ENCODE measurements around the gene MCTS1. TPM values are rescaled to one million over a fixed set of nuclear protein-coding genes. Genes with fewer than 3 reads are reported as not detected.

The MCTS1 gene
- total RNA-seq, 1 experiment from 2014 or later, result 110 TPM

- DNase-seq (ENCODE audit: low read depth, low spot score) (no peak), ATAC-seq (no peak)
- ChIA-PET POLR2A (interaction anchor here (0.7 kb wide), 1 partner anchor 13 kb away, joined by 4 read pairs; no protein-coding TSS in a partner anchor), CTCF (no interaction called here)
- no peaks in the 10 kb centered on the region for H3K36me3 ChIP-seq (ENCODE audit: control insufficient read depth, insufficient read depth, low read length)
- TF ChIP-seq CTCF (IDR thresholded peaks at IDR 0.05), result no peak
- no peak for TF ChIP-seq SIN3A (IDR thresholded peaks at IDR 0.05; ENCODE audit: borderline replicate concordance, insufficient read depth, low read depth, low read length)
- no peak for TF ChIP-seq POLR2AphosphoS5 (IDR thresholded peaks at IDR 0.05; ENCODE audit: low read depth, low read length)
- TF ChIP-seq REST (IDR thresholded peaks at IDR 0.05; ENCODE audit: insufficient read depth in 1 of 2, low read depth in 2 of 2, low read length in 1 of 2), result no peak
- TF ChIP-seq TCF7L2 (IDR thresholded peaks at IDR 0.05; ENCODE audit: low read depth, low read length), result no peak
- no peaks in the 10 kb centered on the region for H3K9me3 ChIP-seq (ENCODE audit: control insufficient read depth, insufficient read depth, low read depth, low read length)
- in situ Hi-C loops (cut with HindIII; ENCODE audit: low pct_unique_long_range_greater_than_20kb, low sequenced_read_pairs), result no loop called here
- H3K4me1 ChIP-seq (ENCODE audit: control insufficient read depth, insufficient read depth, low read length), result peaks cover 8% of the 10 kb centered on the region; the same call in 1 of the 2 replicates
- no peak overlapping the region for H3K27ac ChIP-seq (ENCODE audit: low read length)
- H3K27me3 ChIP-seq (ENCODE audit: control insufficient read depth, insufficient read depth, low read length), result no peaks in the 10 kb centered on the region
- BruUV-seq (replicated peaks), result no TSS peak
- intact Hi-C loops (cut with micrococcal nuclease; ENCODE audit: unreplicated experiment), result no loop called here
- H3K4me3 ChIP-seq (ENCODE audit: low read depth in 2 of 2, low read length in 2 of 2), result no peak overlapping the region
Observed at GRCh38 chrX:120566817-120567216, 37.1 kb upstream of the MCTS1 start.

DNA sequence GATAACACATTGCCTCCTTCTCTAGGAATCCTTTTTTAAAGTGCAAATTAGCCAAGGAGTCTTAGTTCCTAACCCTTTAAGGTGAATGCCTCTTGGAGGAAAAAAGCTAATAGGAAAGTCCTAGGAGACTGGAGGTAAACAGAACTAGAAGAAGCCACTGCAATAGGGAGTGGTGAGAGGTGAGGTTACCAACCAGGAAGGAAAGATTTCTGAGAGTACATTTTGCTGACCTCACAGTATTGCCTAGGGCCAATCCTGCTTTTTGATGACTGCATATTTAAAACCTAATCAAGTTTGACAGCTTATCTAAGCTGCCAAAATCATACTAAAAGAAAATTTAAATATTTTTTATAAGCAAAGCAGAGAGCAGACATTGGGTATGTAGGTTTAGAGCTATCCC is 35.9 kb upstream of the MCTS1 start:
- Histone ChIP-seq H3K4me1 (ENCODE audit: control insufficient read depth, insufficient read depth, low read length) (no peaks in the 10 kb centered on the region), H3K9me3 (ENCODE audit: control insufficient read depth, insufficient read depth, low read depth, low read length) (no peaks in the 10 kb centered on the region), H3K36me3 (ENCODE audit: control insufficient read depth, insufficient read depth, low read length) (no peaks in the 10 kb centered on the region), H3K4me3 (ENCODE audit: low read depth in 2 of 2, low read length in 2 of 2) (no peak overlapping the region), H3K27me3 (ENCODE audit: control insufficient read depth, insufficient read depth, low read length) (no peaks in the 10 kb centered on the region), H3K27ac (ENCODE audit: low read length) (no peak overlapping the region)
- TF ChIP-seq REST (IDR thresholded peaks at IDR 0.05; ENCODE audit: insufficient read depth in 1 of 2, low read depth in 2 of 2, low read length in 1 of 2) (no peak), TCF7L2 (IDR thresholded peaks at IDR 0.05; ENCODE audit: low read depth, low read length) (no peak), SIN3A (IDR thresholded peaks at IDR 0.05; ENCODE audit: borderline replicate concordance, insufficient read depth, low read depth, low read length) (no peak), CTCF (IDR thresholded peaks at IDR 0.05) (no peak), POLR2AphosphoS5 (IDR thresholded peaks at IDR 0.05; ENCODE audit: low read depth, low read length) (no peak)
- ATAC-seq (no peak), DNase-seq (ENCODE audit: low read depth, low spot score) (no peak)
- in situ Hi-C loops (cut with HindIII; ENCODE audit: low pct_unique_long_range_greater_than_20kb, low sequenced_read_pairs) (no loop called here), intact Hi-C loops (cut with micrococcal nuclease; ENCODE audit: unreplicated experiment) (no loop called here)
- CTCF ChIA-PET, result no interaction called here
- POLR2A ChIA-PET, result no interaction called here
- BruUV-seq (replicated peaks), result no TSS peak

Measured in Panc1 (cell line).